SHP77 treated with DMSO at 0.1 percent for 48 hours (cell line): ENCODE measurements around the gene TOP3B.

ENCODE experiments used
- DNase-seq: peaks from one replicate; lab custom pipeline; 2025; lab: John Stamatoyannopoulos, UW

The TOP3B gene

DNA sequence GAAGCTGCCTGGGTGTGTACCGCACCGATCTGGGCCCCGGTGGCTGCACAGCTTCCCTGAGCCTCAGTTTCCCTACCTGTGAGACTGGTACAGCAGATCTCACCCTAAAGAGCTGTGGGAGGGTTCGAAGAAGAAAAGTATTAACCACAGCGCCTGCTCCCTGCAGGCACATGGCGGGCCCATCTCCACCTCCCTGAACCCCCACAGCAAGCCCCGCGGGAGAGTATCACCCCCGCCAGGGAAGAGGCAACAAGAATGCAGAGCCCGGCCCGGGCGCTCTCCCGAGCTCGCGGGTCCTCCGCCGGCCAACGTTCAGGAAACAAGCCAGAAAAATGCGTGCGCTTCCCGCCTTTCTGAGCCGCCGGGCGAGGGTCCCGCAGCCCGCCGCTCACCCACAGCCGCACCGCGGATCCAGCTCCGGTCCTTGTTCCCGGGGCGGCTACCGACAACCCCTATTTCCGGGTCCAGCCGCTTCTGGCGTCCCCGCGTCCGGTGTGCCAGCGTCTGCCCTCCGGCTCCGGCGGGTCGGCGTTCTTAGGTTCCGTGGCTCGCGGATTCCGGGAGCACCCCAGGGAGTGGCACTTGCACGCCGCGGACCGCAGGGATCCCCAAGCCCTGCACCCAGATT lies at the start of gene TOP3B:
Gene TOP3B (minus strand): TSS at position 450 of the 628 bp plus-strand sequence. CDS start 7,078 bp downstream, outside the sequence.
- peak; percentile 21 for DNase-seq

- no peak for DNase-seq
These were observed 48.8 kb upstream of the TOP3B start for GRCh38 chr22:22031183-22031945.

GRCh38 chr22:22030493-22031182 lies 48.1 kb upstream of the TOP3B start:
- no peak for DNase-seq

DNA sequence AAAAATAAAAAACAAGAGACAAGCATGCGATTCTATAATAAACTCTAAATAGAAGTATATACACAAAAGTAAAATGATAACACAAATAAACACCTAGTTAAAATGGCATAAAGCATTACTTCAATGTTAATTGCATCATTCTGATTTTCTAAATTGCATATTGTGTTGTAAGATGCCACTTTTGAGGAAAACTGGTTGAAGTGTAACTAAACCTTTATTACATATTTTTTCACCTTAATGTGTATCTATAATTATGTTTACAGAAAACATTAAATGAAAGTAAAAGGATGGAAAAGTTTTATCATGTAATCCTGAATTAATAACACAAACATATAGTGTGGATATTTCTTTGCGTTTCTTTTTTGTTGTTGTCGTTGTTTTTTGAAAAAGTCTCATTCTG lies 45.4 kb upstream of the TOP3B start:
- no peak for DNase-seq

- DNase-seq, result no peak
These were observed 43.7 kb upstream of the TOP3B start for GRCh38 chr22:22026157-22026831.

DNA sequence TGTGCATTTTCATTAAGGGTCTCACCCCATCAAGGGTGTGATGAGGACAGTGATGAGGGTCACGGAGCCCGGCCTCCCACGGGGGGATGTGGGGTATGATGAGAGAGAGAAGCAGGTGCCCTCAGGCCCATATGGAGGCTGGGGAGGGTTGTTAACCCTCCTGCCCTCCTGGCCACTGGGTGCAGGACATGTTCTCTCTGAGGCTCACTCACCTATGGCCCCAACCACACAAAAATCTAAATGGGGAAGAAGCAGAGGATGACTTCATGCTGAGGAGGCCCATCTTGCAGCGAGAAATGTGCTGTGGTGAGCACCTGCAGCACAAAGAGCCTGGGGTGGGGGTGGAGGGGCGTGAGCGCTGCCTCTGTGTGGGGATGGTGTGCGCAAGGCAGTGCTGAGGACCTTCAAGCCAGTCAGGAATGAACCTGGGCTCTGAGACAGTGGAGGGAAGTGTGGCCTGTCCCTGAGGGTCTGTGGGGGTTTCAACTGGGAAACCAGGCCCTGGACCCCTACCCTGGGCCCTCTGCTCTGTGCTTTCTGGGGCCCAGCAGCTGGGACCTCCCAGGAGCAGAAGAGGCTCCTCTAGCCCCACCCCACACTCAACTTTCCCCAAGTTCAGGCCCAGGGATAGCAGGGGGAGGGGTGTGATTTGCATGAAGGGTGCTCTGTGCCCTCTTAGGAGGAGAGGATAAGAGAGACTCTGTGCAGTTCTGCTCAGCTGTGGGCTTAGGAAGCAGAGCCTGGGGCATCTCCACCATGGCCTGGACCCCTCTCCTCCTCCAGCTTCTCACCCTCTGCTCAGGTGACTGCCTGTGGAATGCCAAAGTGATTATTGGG lies 43.0 kb upstream of the TOP3B start:
- DNase-seq, result no peak

- DNase-seq, result no peak
These were observed 41.9 kb upstream of the TOP3B start for GRCh38 chr22:22024440-22024839.

DNA sequence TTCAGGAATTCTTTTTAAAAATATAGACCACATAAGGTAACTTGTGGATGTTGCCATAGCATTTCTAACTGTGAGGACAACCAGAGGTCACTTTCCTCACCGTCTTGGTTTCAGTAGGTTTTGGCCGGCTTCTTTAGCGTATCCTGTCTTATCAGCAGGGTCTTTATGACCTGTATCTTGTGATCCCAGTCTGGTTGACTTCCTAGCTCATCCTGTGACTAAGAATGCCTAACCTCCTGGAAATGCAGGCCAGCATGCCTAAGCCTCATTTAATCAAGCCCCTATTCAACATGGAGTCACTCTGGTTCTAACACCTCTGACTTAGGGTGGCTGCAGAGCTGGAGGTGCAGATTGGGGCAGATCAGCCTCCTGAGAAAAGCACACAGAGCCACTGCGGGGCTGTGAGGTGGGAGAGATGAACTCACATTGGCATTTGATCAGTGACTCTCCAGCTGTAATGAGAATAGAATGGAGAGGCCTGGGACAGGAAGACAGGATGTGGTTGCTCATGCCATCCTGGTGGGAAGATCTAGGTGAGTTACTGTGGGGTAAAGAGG lies 41.1 kb upstream of the TOP3B start:
- no peak for DNase-seq

DNA sequence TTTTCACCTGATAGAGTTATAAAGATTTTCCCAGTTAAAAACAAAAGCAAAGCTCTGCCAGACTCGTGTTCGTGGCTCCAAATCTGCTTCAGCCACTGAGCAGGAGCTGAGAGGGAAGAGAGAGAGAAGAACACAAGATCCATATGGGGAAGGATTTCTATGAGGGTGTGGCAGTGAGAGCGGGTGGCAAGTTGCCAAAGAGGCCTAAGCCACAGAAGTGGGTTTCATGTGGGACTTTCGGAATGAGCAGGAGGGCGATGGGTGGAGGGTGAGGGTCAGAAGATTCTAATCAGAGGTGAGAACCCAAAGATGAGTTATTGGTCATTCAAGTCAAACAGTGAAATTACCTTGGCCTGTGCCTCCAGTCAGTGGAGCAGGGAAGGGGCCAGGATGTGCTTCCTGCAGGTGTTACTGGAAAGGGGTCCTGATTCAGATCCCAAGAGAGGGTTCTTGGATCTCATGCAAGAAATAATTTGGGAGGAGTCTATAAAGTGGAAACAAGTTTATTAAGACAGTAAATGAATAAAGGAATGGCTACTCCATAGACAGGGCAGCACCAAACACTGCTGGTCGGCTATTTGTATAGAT lies 40.5 kb upstream of the TOP3B start:
- no peak for DNase-seq

- no peak for DNase-seq
These were observed 39.8 kb upstream of the TOP3B start for GRCh38 chr22:22022255-22022840.

GRCh38 chr22:22021162-22021750 lies 38.7 kb upstream of the TOP3B start:
- DNase-seq, result no peak

DNA sequence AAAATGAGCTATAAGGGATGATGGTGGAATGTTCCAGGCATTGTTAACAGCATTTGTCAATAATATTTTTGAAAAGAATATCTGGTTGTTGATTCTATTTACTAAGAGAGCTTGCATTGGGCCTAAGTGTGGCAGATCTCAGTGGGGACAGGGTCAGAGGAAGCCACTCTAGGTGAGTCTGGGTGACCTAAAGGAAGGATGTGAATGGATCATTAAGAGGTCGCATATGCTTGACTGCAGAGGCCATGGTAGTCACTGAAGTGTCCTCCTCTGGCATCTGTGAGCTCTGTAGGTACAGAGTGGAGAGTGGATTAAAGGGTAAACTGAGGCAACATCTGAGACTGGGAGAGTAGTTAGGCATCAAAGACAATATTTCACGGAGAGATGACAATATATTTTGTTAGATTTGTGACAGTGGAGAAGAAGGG lies 37.9 kb upstream of the TOP3B start:
- DNase-seq, result no peak

GRCh38 chr22:22019659-22020424 lies 37.3 kb upstream of the TOP3B start:
- DNase-seq, result no peak

GRCh38 chr22:22018825-22019658 lies 36.5 kb upstream of the TOP3B start:
- no peak for DNase-seq

DNA sequence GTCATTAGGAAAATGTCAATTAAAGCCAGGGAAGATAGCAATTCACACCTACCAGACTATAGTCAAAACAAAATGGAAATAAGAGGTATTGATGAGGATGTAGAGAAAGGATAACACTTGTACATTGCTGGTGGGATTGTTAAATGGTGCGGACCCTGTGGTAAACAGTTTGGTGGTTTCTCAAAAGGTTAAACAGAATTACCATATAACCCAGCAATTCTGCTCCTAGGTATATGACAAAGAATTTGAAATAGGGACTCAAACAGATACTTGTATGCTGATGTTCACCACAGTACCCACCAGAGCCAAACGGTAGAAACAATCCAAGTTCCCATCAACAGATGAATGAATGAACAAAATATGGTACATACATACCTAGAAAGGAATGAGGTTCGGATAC lies 33.0 kb upstream of the TOP3B start:
- no peak for DNase-seq

- DNase-seq, result no peak
These were observed 31.7 kb upstream of the TOP3B start for GRCh38 chr22:22014285-22014659.

DNA sequence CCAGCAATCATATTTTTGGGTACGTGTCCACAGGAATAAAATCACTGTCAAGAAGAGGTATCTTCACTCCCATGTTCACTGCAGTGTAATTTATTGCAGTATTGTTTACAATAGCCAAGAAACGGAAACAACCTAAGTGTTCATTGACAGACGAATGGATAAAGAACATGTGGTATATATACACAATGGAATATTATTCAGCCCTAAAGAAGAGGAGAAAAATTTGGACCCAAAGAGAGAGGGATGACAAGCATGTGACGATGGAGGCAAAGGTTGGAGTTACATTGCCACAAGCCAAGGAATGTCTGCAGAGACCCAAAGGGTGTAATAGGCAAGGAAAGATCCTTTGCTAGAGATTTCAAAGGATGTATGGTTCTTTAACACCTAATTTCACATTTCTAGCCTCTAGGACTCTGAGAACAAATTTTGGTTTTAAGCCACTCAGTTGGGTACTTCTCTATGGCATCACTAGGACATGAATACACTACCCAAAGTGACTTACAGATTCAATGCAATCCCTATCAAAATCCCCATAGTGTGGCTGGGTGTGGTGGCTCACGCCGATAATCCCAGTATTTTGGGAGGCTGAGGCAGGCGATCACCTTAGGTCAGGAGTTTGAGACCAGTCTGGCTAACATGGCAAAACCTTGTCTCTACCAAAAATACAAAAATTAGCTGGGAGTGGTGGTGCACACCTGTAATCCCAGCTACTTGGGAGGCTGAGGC lies 31.1 kb upstream of the TOP3B start:
- DNase-seq, result no peak

GRCh38 chr22:22011964-22012363 lies 29.4 kb upstream of the TOP3B start:
- DNase-seq, result no peak
